PFSK-1 (cell line): ENCODE measurements around the gene GABRA4.

Source experiments
- FOXP2 ChIP-seq: optimal IDR thresholded peaks from 2 replicates; pipeline ENCODE3; 2011; ENCODE audit warnings: borderline replicate concordance, control low read depth, inconsistent platforms; ENCODE audit not compliant: insufficient read depth; ENCODE audit errors: extremely low read length, extremely low read depth
- REST ChIP-seq, 2 experiments: IDR thresholded peaks; 2 replicates each; pipeline versions ENCODE4 v1.6.1 to v1.8.0; 2011 to 2012; ENCODE audit warnings: low read depth in 2 of 2, low read length in 2 of 2, control low read depth in 1 of 2, inconsistent platforms in 1 of 2, mild to moderate bottlenecking in 1 of 2, moderate library complexity in 1 of 2; ENCODE audit not compliant: insufficient read depth in 1 of 2

GRCh38 chr4:47040828-47041227 lies 47.4 kb upstream of the GABRA4 start:
- TF ChIP-seq FOXP2 (no peak), REST (IDR thresholded peaks at IDR 0.05; ENCODE audit: insufficient read depth in 1 of 2, low read depth in 2 of 2, low read length in 2 of 2) (no peak)
